Astrocyte (in vitro differentiated cells and primary cell): ENCODE measurements around the gene SERPINA5. TPM values are rescaled to one million over a fixed set of nuclear protein-coding genes. Genes with fewer than 3 reads are reported as not detected.

ENCODE experiments used
- DNase-seq: peaks from one replicate; pipeline ENCODE4 v3.0.0-alpha.2; 2010; ENCODE audit warnings: low read depth
- FAIRE-seq: peaks from 2 replicates; lab custom pipeline; 2011; peaks lifted over from hg19 to GRCh38; lab: Jason Lieb, UNC
- H2AFZ ChIP-seq: 2 replicates; pipeline ENCODE4 v1.6.0; 2012; ENCODE audit warnings: low read depth, low read length, inconsistent platforms
- H3K27ac ChIP-seq: 2 replicates; pipeline ENCODE4 v1.5.1; 2011; ENCODE audit warnings: low read depth, low read length, inconsistent platforms
- H3K27me3 ChIP-seq: 2 replicates; pipeline ENCODE4 v1.6.0; 2011; ENCODE audit warnings: low read length, inconsistent platforms; ENCODE audit not compliant: insufficient read depth
- H3K36me3 ChIP-seq: 2 replicates; pipeline ENCODE4 v1.5.1; 2011; ENCODE audit warnings: low read length, inconsistent platforms; ENCODE audit not compliant: insufficient read depth
- H3K4me1 ChIP-seq: 2 replicates; pipeline ENCODE4 v1.5.1; 2011; ENCODE audit warnings: low read length, inconsistent platforms; ENCODE audit not compliant: insufficient read depth
- H3K4me2 ChIP-seq: 2 replicates; pipeline ENCODE4 v1.6.0; 2012; ENCODE audit warnings: low read length, inconsistent platforms
- H3K4me3 ChIP-seq: 2 replicates; pipeline ENCODE4 v1.5.1; 2011; ENCODE audit warnings: low read depth, mild to moderate bottlenecking, low read length, inconsistent platforms; ENCODE audit not compliant: insufficient read depth
- H3K79me2 ChIP-seq: 2 replicates; pipeline ENCODE4 v1.6.0; 2012; ENCODE audit warnings: mild to moderate bottlenecking, low read length, inconsistent platforms; ENCODE audit not compliant: insufficient read depth
- H3K9ac ChIP-seq: 2 replicates; pipeline ENCODE4 v1.6.0; 2012; ENCODE audit warnings: mild to moderate bottlenecking, low read length, inconsistent platforms
- H3K9me3 ChIP-seq: 2 replicates; pipeline ENCODE4 v1.5.1; 2012; ENCODE audit warnings: low read depth, mild to moderate bottlenecking, low read length, inconsistent platforms; ENCODE audit not compliant: insufficient read depth
- H4K20me1 ChIP-seq: 2 replicates; pipeline ENCODE4 v1.6.0; 2012; ENCODE audit warnings: low read length, inconsistent platforms; ENCODE audit not compliant: insufficient read depth
- H3K27ac Mint-ChIP-seq: one replicate; pipeline ENCODE4 v1.8.0; 2021; ENCODE audit warnings: mild to moderate bottlenecking, mixed read lengths; ENCODE audit not compliant: unreplicated experiment
- H3K27me3 Mint-ChIP-seq: one replicate; pipeline ENCODE4 v1.8.0; 2021; ENCODE audit warnings: low read depth, mixed read lengths; ENCODE audit not compliant: unreplicated experiment
- H3K36me3 Mint-ChIP-seq: one replicate; pipeline ENCODE4 v1.8.0; 2021; ENCODE audit warnings: low read depth, mixed read lengths; ENCODE audit not compliant: unreplicated experiment
- H3K4me1 Mint-ChIP-seq: one replicate; pipeline ENCODE4 v1.8.0; 2021; ENCODE audit warnings: low read depth, mixed read lengths; ENCODE audit not compliant: unreplicated experiment
- H3K4me3 Mint-ChIP-seq: one replicate; pipeline ENCODE4 v1.8.0; 2021; ENCODE audit warnings: mild to moderate bottlenecking, moderate library complexity, mixed read lengths; ENCODE audit not compliant: unreplicated experiment
- H3K9me3 Mint-ChIP-seq: one replicate; pipeline ENCODE4 v1.8.0; 2021; ENCODE audit warnings: mild to moderate bottlenecking, mixed read lengths; ENCODE audit not compliant: unreplicated experiment
- CTCF ChIP-seq: IDR thresholded peaks from 2 replicates; pipeline ENCODE4 v1.5.1; 2011; ENCODE audit warnings: low read depth, mild to moderate bottlenecking, inconsistent platforms, low read length, moderate library complexity; ENCODE audit not compliant: insufficient read depth
- EZH2 ChIP-seq: IDR thresholded peaks from 2 replicates; pipeline ENCODE4 v1.6.1; 2012; ENCODE audit warnings: mild to moderate bottlenecking, low read length, inconsistent platforms; ENCODE audit not compliant: insufficient read depth
- total RNA-seq: library from RNA; stranded (reverse); gene quantifications from 2 replicates; pipeline ENCODE4 v1.2.1, GENCODE V29; 2021

Gene SERPINA5
- total RNA-seq, 1 donor from 2014 or later: 0.23 TPM

- H4K20me1 ChIP-seq: no peaks in the 10 kb centered on the region
- peaks cover 10% of the 10 kb centered on the region for H3K4me1 Mint-ChIP-seq
- DNase-seq (no peak), FAIRE-seq (no peak)
- H3K4me3 ChIP-seq: no peak overlapping the region
- H3K9me3 Mint-ChIP-seq: no peaks in the 10 kb centered on the region
- no peaks in the 10 kb centered on the region for H3K36me3 ChIP-seq
- TF ChIP-seq CTCF: no peak
- no peak for TF ChIP-seq EZH2
- no peak overlapping the region for H2AFZ ChIP-seq
- H3K4me1 ChIP-seq: peaks cover 8% of the 10 kb centered on the region
- H3K27ac Mint-ChIP-seq: no peak overlapping the region
- no peak overlapping the region for H3K9ac ChIP-seq
- H3K27me3 ChIP-seq: no peaks in the 10 kb centered on the region
- H3K27me3 Mint-ChIP-seq: peaks cover 15% of the 10 kb centered on the region
- H3K9me3 ChIP-seq: no peaks in the 10 kb centered on the region
- no peak overlapping the region for H3K4me2 ChIP-seq
- no peak overlapping the region for H3K27ac ChIP-seq
- no peak overlapping the region for H3K4me3 Mint-ChIP-seq
- no peaks in the 10 kb centered on the region for H3K36me3 Mint-ChIP-seq
- H3K79me2 ChIP-seq: no peaks in the 10 kb centered on the region
These were observed 44.4 kb upstream of the SERPINA5 start for GRCh38 chr14:94536836-94537235.

DNA sequence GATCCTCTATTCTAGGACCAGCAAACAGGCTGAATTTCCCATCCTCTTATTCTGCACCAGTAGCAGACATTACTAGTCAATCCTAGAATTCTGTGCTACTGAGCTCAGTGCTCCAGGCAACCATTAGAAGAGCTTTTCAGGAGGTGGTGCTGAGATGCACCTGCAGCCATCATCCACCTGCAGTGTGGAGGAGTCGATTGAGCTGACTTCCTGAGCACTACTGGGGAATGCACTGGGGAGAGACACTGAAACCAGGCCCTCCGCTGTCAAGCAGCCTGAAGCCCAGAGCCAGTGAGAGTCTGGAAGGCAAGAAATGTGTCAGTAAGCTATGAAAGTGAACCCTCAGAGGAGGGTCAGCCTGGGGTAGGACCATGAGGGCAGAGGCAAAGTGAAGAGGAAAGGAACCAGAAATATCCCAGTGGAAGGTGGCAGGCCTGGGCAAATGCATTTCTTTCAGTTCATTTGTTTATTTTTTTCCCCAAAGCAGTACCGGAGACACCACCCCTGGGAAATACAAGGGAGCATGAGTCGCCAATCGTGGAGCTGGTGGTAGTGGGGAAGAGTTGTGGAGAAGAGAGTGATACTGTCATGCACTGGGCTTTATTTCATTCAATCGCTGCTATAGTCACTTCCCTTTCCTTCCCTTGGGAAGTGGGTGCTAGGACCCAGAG is 43.0 kb upstream of the SERPINA5 start:
- no peak for FAIRE-seq
- H3K4me1 Mint-ChIP-seq: peaks cover 13% of the 10 kb centered on the region
- no peak overlapping the region for H3K27ac Mint-ChIP-seq
- H3K9ac ChIP-seq: no peak overlapping the region
- no peaks in the 10 kb centered on the region for H4K20me1 ChIP-seq
- DNase-seq: no peak
- H3K27me3 ChIP-seq: no peaks in the 10 kb centered on the region
- H3K27ac ChIP-seq: no peak overlapping the region
- no peak overlapping the region for H3K4me3 Mint-ChIP-seq
- no peaks in the 10 kb centered on the region for H3K9me3 Mint-ChIP-seq
- H3K36me3 Mint-ChIP-seq: no peaks in the 10 kb centered on the region
- no peak overlapping the region for H2AFZ ChIP-seq
- H3K4me3 ChIP-seq: no peak overlapping the region
- no peak overlapping the region for H3K4me2 ChIP-seq
- no peak for TF ChIP-seq EZH2
- TF ChIP-seq CTCF: no peak
- H3K36me3 ChIP-seq: no peaks in the 10 kb centered on the region
- H3K9me3 ChIP-seq: no peaks in the 10 kb centered on the region
- no peaks in the 10 kb centered on the region for H3K79me2 ChIP-seq
- peaks cover 15% of the 10 kb centered on the region for H3K4me1 ChIP-seq
- H3K27me3 Mint-ChIP-seq: peaks cover 15% of the 10 kb centered on the region

GRCh38 chr14:94539181-94539580 is 42.0 kb upstream of the SERPINA5 start:
- no peak for DNase-seq
- TF ChIP-seq EZH2 (no peak), CTCF (no peak)
- no peak for FAIRE-seq
- Mint-ChIP-seq H3K27ac (no peak overlapping the region), H3K4me3 (no peak overlapping the region), H3K9me3 (no peaks in the 10 kb centered on the region), H3K36me3 (no peaks in the 10 kb centered on the region), H3K4me1 (peaks cover 13% of the 10 kb centered on the region), H3K27me3 (peaks cover 15% of the 10 kb centered on the region)
- no peak overlapping the region for H2AFZ ChIP-seq
- H3K36me3 ChIP-seq: no peaks in the 10 kb centered on the region
- no peak overlapping the region for H3K9ac ChIP-seq
- no peak overlapping the region for H3K4me3 ChIP-seq
- no peaks in the 10 kb centered on the region for H3K9me3 ChIP-seq
- H3K4me2 ChIP-seq: no peak overlapping the region
- no peaks in the 10 kb centered on the region for H3K79me2 ChIP-seq
- no peaks in the 10 kb centered on the region for H3K27me3 ChIP-seq
- no peak overlapping the region for H3K27ac ChIP-seq
- peaks cover 15% of the 10 kb centered on the region for H3K4me1 ChIP-seq
- H4K20me1 ChIP-seq: no peaks in the 10 kb centered on the region
